H1 (cell line): Measurements from ENCODE around the gene DOC2A. TPM values are rescaled to one million over a fixed set of nuclear protein-coding genes. Genes with fewer than 3 reads are reported as not detected.

Source experiments
- CTCF ChIA-PET: fragments of 300-600 bp; sonication (Branson Sonifier 250); formaldehyde crosslinking; loops from one replicate; lab custom pipeline; 2021; ENCODE audit not compliant: partially characterized antibody; lab: Charles Lee
- POLR2A ChIA-PET: fragments of 300-600 bp; sonication (Branson Sonifier 250); formaldehyde crosslinking; loops from one replicate; lab custom pipeline; 2021; ENCODE audit warnings: inconsistent platforms; ENCODE audit not compliant: partially characterized antibody; lab: Charles Lee
- DNase-seq, 2 experiments: peaks; one replicate each; pipeline versions ENCODE4 v3.0.0 to v3.0.0-alpha.2; 2010 to 2022; ENCODE audit warnings: low spot score in 2 of 2, low read depth in 1 of 2, mixed read lengths in 1 of 2
- FAIRE-seq: peaks from 2 replicates; lab custom pipeline; 2011; peaks lifted over from hg19 to GRCh38; lab: Jason Lieb, UNC
- H2AFZ ChIP-seq: 2 replicates; pipeline ENCODE4 v1.8.1; 2012; ENCODE audit warnings: low read length, inconsistent platforms
- H2AK5ac ChIP-seq: 2 replicates; pipeline ENCODE4 v1.6.1; 2013; ENCODE audit warnings: low read depth, low read length
- H2BK120ac ChIP-seq: replicated peaks from 2 replicates; pipeline ENCODE3; 2013; ENCODE audit warnings: low read depth, low read length, inconsistent platforms
- H2BK12ac ChIP-seq: 2 replicates; pipeline ENCODE4 v1.6.1; 2013; ENCODE audit warnings: low read depth, low read length
- H2BK15ac ChIP-seq: 2 replicates; pipeline ENCODE4 v1.6.1; 2013; ENCODE audit warnings: low read length
- H2BK20ac ChIP-seq: 2 replicates; pipeline ENCODE4 v1.6.1; 2013; ENCODE audit warnings: low read length
- H2BK5ac ChIP-seq: 2 replicates; pipeline ENCODE4 v1.6.1; 2013; ENCODE audit warnings: low read depth, low read length
- H3K14ac ChIP-seq: 2 replicates; pipeline ENCODE4 v1.6.1; 2013; ENCODE audit warnings: inconsistent platforms; ENCODE audit not compliant: insufficient read length
- H3K18ac ChIP-seq: 2 replicates; pipeline ENCODE4 v1.6.1; 2013; ENCODE audit warnings: low read length; ENCODE audit errors: extremely low read depth
- H3K23ac ChIP-seq: 2 replicates; pipeline ENCODE4 v1.6.1; 2013; ENCODE audit warnings: inconsistent platforms; ENCODE audit not compliant: insufficient read length
- H3K23me2 ChIP-seq: 2 replicates; pipeline ENCODE4 v1.6.1; 2013; ENCODE audit warnings: low read depth, low read length
- H3K27ac ChIP-seq: 2 replicates; pipeline ENCODE4 v1.6.1; 2011; ENCODE audit warnings: low read depth, low read length, inconsistent platforms
- H3K27me3 ChIP-seq, 4 experiments: replicated peaks in 1 of 4; 1 replicate in 1 of 4; 2 replicates in 3 of 4; pipeline versions ENCODE4 v1.6.1 to v1.8.1; 2011 to 2013; ENCODE audit warnings: low read length in 3 of 4, mild to moderate bottlenecking in 3 of 4, inconsistent platforms in 2 of 4, mixed read lengths in 2 of 4, moderate library complexity in 1 of 4; ENCODE audit not compliant: control insufficient read depth in 3 of 4, insufficient read depth in 3 of 4; ENCODE audit errors: extremely low read depth in 1 of 4
- H3K36me3 ChIP-seq, 4 experiments: 2 replicates each; pipeline versions ENCODE4 v1.6.1 to v1.8.1; 2011 to 2013; ENCODE audit warnings: mild to moderate bottlenecking in 4 of 4, low read length in 3 of 4, moderate library complexity in 2 of 4, control low read depth in 1 of 4, inconsistent platforms in 1 of 4; ENCODE audit not compliant: insufficient read depth in 4 of 4, control insufficient read depth in 2 of 4
- H3K4ac ChIP-seq: replicated peaks from 2 replicates; pipeline ENCODE3; 2013; ENCODE audit warnings: low read length, low read depth, mixed read lengths, inconsistent platforms; ENCODE audit not compliant: insufficient read length
- H3K4me1 ChIP-seq, 4 experiments: replicated peaks in 1 of 4; 1 replicate in 1 of 4; 2 replicates in 3 of 4; pipeline versions ENCODE4 v1.6.1 to v1.8.1; 2011 to 2013; ENCODE audit warnings: low read length in 3 of 4, inconsistent platforms in 2 of 4, mixed read lengths in 1 of 4; ENCODE audit not compliant: insufficient read depth in 4 of 4, control insufficient read depth in 3 of 4
- H3K4me2 ChIP-seq, 2 experiments: 2 replicates each; pipeline versions ENCODE4 v1.6.1 to v1.8.1; 2011 to 2013; ENCODE audit warnings: low read depth in 2 of 2, low read length in 2 of 2, control low read depth in 1 of 2, inconsistent platforms in 1 of 2, mild to moderate bottlenecking in 1 of 2; ENCODE audit not compliant: insufficient read depth in 1 of 2
- H3K4me3 ChIP-seq, 4 experiments: fragments of 200-600, 300-600 bp in 1 of 4; sonication (generic), shearing (Covaris generic), sonication (Bioruptor Twin) in 1 of 4; 2 replicates each; pipeline versions ENCODE4 v1.5.1 to v1.8.1; 2011 to 2016; ENCODE audit warnings: low read length in 4 of 4, low read depth in 3 of 4, control low read depth in 2 of 4, inconsistent platforms in 2 of 4, mild to moderate bottlenecking in 2 of 4, mixed read lengths in 1 of 4, moderate library complexity in 1 of 4; ENCODE audit not compliant: insufficient read depth in 2 of 4; ENCODE audit errors: extremely low read depth in 1 of 4
- H3K56ac ChIP-seq: replicated peaks from 2 replicates; pipeline ENCODE3; 2013; ENCODE audit warnings: low read depth, mild to moderate bottlenecking, mixed read lengths, low read length, inconsistent platforms; ENCODE audit not compliant: insufficient read length
- H3K79me1 ChIP-seq: 2 replicates; pipeline ENCODE4 v1.6.1; 2013; ENCODE audit warnings: low read depth, low read length, control low read depth
- H3K79me2 ChIP-seq, 2 experiments: 2 replicates each; pipeline versions ENCODE4 v1.6.1 to v1.8.1; 2012 to 2013; ENCODE audit warnings: low read length in 2 of 2, mild to moderate bottlenecking in 2 of 2, inconsistent platforms in 1 of 2; ENCODE audit not compliant: insufficient read depth in 2 of 2, control insufficient read depth in 1 of 2
- H3K9ac ChIP-seq, 4 experiments: replicated peaks in 1 of 4; 1 replicate in 1 of 4; 2 replicates in 3 of 4; pipeline versions ENCODE4 v1.6.1 to v1.8.1; 2011 to 2013; ENCODE audit warnings: low read depth in 3 of 4, low read length in 3 of 4, control low read depth in 2 of 4, mild to moderate bottlenecking in 2 of 4, moderate library complexity in 2 of 4, inconsistent platforms in 1 of 4; ENCODE audit errors: extremely low read depth in 1 of 4
- H3K9me3 ChIP-seq, 2 experiments: 2 replicates each; pipeline versions ENCODE4 v1.6.1 to v1.8.1; 2012 to 2013; ENCODE audit warnings: mild to moderate bottlenecking in 2 of 2, moderate library complexity in 2 of 2, control low read depth in 1 of 2, inconsistent platforms in 1 of 2, low read depth in 1 of 2, low read length in 1 of 2, mixed read lengths in 1 of 2; ENCODE audit not compliant: insufficient read depth in 2 of 2
- H4K20me1 ChIP-seq, 2 experiments: replicated peaks in 1 of 2; 2 replicates each; pipeline versions ENCODE3 to v1.8.1; 2011 to 2013; ENCODE audit warnings: inconsistent platforms in 2 of 2, low read length in 2 of 2, mild to moderate bottlenecking in 1 of 2; ENCODE audit not compliant: insufficient read depth in 2 of 2, control insufficient read depth in 1 of 2
- H4K5ac ChIP-seq: 2 replicates; pipeline ENCODE4 v1.6.1; 2013; ENCODE audit warnings: low read length, low read depth, mixed read lengths, inconsistent platforms; ENCODE audit not compliant: insufficient read length
- H4K8ac ChIP-seq: 2 replicates; pipeline ENCODE4 v1.8.0; 2013; ENCODE audit warnings: mild to moderate bottlenecking, moderate library complexity, low read length, inconsistent platforms; ENCODE audit not compliant: insufficient read depth; ENCODE audit errors: extremely low read depth
- H4K91ac ChIP-seq: replicated peaks from 2 replicates; pipeline ENCODE3; 2013; ENCODE audit warnings: low read length, mixed read lengths, inconsistent platforms; ENCODE audit not compliant: insufficient read length
- BACH1 ChIP-seq: IDR thresholded peaks from 2 replicates; pipeline ENCODE4 v1.6.1; 2012; ENCODE audit warnings: low read length, improper control_type of control experiment
- CBX5 ChIP-seq: fragments of 300-800, 300-1000 bp; sonication (generic); IDR thresholded peaks from 2 replicates; pipeline ENCODE4 v1.7.1; 2016; ENCODE audit warnings: antibody characterized with exemption, low read length, low read depth
- CBX8 ChIP-seq: fragments of 300-800, 300-1000 bp; sonication (generic); IDR thresholded peaks from 2 replicates; pipeline ENCODE4 v1.7.1; 2016; ENCODE audit warnings: low read depth, low read length, borderline replicate concordance
- CEBPB ChIP-seq: IDR thresholded peaks from 2 replicates; pipeline ENCODE4 v1.6.1; 2012; ENCODE audit warnings: low read depth, low read length
- EGR1 ChIP-seq: IDR thresholded peaks from 2 replicates; pipeline ENCODE4 v1.6.1; 2011; ENCODE audit warnings: low read depth, low read length, borderline replicate concordance
- EP300 ChIP-seq, 2 experiments: IDR thresholded peaks; 1 replicate in 1 of 2; 2 replicates in 1 of 2; pipeline ENCODE4 v1.6.1; 2011 to 2012; ENCODE audit warnings: low read depth in 2 of 2, low read length in 2 of 2, mild to moderate bottlenecking in 2 of 2, borderline replicate concordance in 1 of 2, inconsistent platforms in 1 of 2, moderate library complexity in 1 of 2
- HDAC2 ChIP-seq, 2 experiments: fragments of 300-600 bp in 1 of 2; sonication (generic) in 1 of 2; IDR thresholded peaks; 2 replicates each; pipeline ENCODE4 v1.6.1; 2011 to 2012; ENCODE audit warnings: low read depth in 2 of 2, low read length in 2 of 2, mild to moderate bottlenecking in 2 of 2, moderate library complexity in 2 of 2, borderline replicate concordance in 1 of 2, inconsistent platforms in 1 of 2
- NANOG ChIP-seq: IDR thresholded peaks from 2 replicates; pipeline ENCODE4 v1.6.1; 2011; ENCODE audit warnings: low read length, low read depth, mild to moderate bottlenecking, inconsistent platforms; ENCODE audit not compliant: insufficient read depth, poor library complexity, severe bottlenecking
- PHF8 ChIP-seq: fragments of 200-600 bp; sonication (generic); conservative IDR thresholded peaks from 2 replicates; pipeline ENCODE4 v1.7.1; 2012; ENCODE audit warnings: low read depth, mild to moderate bottlenecking, inconsistent platforms, low read length, moderate library complexity
- SIRT6 ChIP-seq: IDR thresholded peaks from one replicate; pipeline ENCODE4 v1.7.1; 2012; ENCODE audit warnings: low read length, inconsistent platforms
- SIX5 ChIP-seq: IDR thresholded peaks from 2 replicates; pipeline ENCODE4 v1.6.1; 2011; ENCODE audit warnings: mild to moderate bottlenecking, low read depth, low read length
- SP1 ChIP-seq: IDR thresholded peaks from 2 replicates; pipeline ENCODE4 v1.6.1; 2011; ENCODE audit warnings: low read depth, low read length
- WGBS, 2 experiments: shearing (Covaris generic) in 1 of 2; methylation state at CpG; one replicate each; pipeline versions ENCODE4 v1.1.6 to v1.1.7; 2013 to 2015; ENCODE audit warnings: low lambda C conversion rate in 2 of 2, mixed read lengths in 2 of 2, inconsistent platforms in 1 of 2, low coverage in 1 of 2, missing lambda C conversion rate in 1 of 2; ENCODE audit not compliant: insufficient replicate concordance in 2 of 2, insufficient coverage in 1 of 2, insufficient read length in 1 of 2; ENCODE audit errors: extremely low coverage in 1 of 2, missing lambda C conversion rate in 1 of 2; 5-methylcytosine and 5-hydroxymethylcytosine counted together
- polyA plus RNA-seq, 7 experiments: library from polyadenylated mRNA; depleted of rRNA in 3 of 7; stranded (reverse) in 5 of 7; unstranded in 2 of 7; fragments of >200 nt in 5 of 7; fragments of 200-250 nt in 2 of 7; gene quantifications; 1 replicate in 5 of 7; 2 replicates in 1 of 7; 4 replicates in 1 of 7; pipeline versions ENCODE4 v1.2.1 to v1.2.3, GENCODE V29; 2011 to 2013; ENCODE audit warnings: missing spikeins in 2 of 7, mixed read lengths in 2 of 7
- total RNA-seq: library from RNA; stranded (reverse); fragmentation: NEBNext Ultra II Directional; extraction: Animal tissue kit (Norgen Biotek cat#: 25700); gene quantifications from 2 replicates; pipeline ENCODE4 v1.2.1, GENCODE V29; 2021
- TF ChIP-seq, protein P1 (sequence below): IDR thresholded peaks from 2 replicates; pipeline ENCODE4 v1.6.1; 2011; ENCODE audit warnings: low read length, improper control_type of control experiment

Gene DOC2A
- total and polyA plus RNA-seq, 2 of the 8 experiments (the other 6 are each of a cell fraction or from before 2014, with no cell fraction given), result 13.9 to 20.7 TPM

DNA sequence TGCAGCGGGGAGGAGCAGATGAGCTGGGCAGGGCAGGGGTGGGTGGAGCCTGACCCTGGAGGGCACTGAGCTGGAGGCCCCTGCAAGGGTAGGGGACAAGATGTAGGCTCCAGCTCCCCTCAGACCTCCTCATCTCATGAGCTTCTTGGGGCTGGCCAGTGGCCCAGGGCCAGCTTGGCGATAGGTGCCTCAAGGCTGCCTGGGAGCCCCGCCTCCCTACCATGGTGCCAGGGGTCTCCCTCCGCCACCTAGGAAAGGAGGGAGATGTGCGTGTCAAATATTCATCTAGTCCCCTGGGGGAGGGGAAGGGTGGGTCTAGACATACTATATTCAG is 19.3 kb downstream of the DOC2A start:
- H3K4me3 ChIP-seq, result no peak overlapping the region
- no peak overlapping the region for H4K91ac ChIP-seq
- H2AFZ ChIP-seq, result no peak overlapping the region
- H3K27me3 ChIP-seq, result no peaks in the 10 kb centered on the region
- no peak overlapping the region for H4K8ac ChIP-seq
- no peaks in the 10 kb centered on the region for H3K9me3 ChIP-seq
- H3K4me2 ChIP-seq, result no peak overlapping the region
- no peak overlapping the region for H4K5ac ChIP-seq
- H2AK5ac ChIP-seq, result no peak overlapping the region
- WGBS, 2 experiments, result 100% methylated on average over 5 of the region's 5 CpGs; no CpG with 5 or more reads in 1 of the 2 experiments
- ChIA-PET POLR2A (interaction anchor here (0.6 to 3.4 kb wide), 4 partner anchors 10 to 19 kb away, joined by 3 to 12 read pairs (median 3); partner anchors contain the start of gene TAOK2), CTCF (interaction anchor here (0.6 to 1.1 kb wide), 3 partner anchors 40 to 152 kb away, joined by 3 read pairs; no protein-coding TSS in a partner anchor)
- no peak overlapping the region for H3K4ac ChIP-seq
- H3K14ac ChIP-seq, result no peak overlapping the region
- no peak overlapping the region for H3K23ac ChIP-seq
- H2BK20ac ChIP-seq, result no peak overlapping the region
- H4K20me1 ChIP-seq, result no peaks in the 10 kb centered on the region
- no peak overlapping the region for H2BK5ac ChIP-seq
- H3K79me2 ChIP-seq, result peaks cover 0 to under 1% of the 10 kb centered on the region in 2 experiments; a peak in 1 of 4 replicates
- H3K23me2 ChIP-seq, result peaks cover 6% of the 10 kb centered on the region; the same call in 1 of the 2 replicates
- no peak for FAIRE-seq
- no peak overlapping the region for H3K56ac ChIP-seq
- H2BK12ac ChIP-seq, result no peak overlapping the region
- H3K79me1 ChIP-seq, result 0 out of 2 replicates have a peak, but pooled peaks cover under 1% of the 10 kb centered on the region
- H3K9ac ChIP-seq, result no peak overlapping the region
- H3K36me3 ChIP-seq, result peaks cover 2 to 33% (median 13%) of the 10 kb centered on the region in 4 experiments; a peak in 7 of 8 replicates
- H3K4me1 ChIP-seq, result peaks cover 0 to 8% (median 1%) of the 10 kb centered on the region in 4 experiments; a peak in 3 of 7 replicates
- H3K27ac ChIP-seq, result no peak overlapping the region
- H3K18ac ChIP-seq, result no peak overlapping the region
- no peak for DNase-seq
- no peak overlapping the region for H2BK15ac ChIP-seq
- no peak overlapping the region for H2BK120ac ChIP-seq
- TF ChIP-seq SP1, result no peak
- TF ChIP-seq EP300 (IDR thresholded peaks at IDR 0.05; ENCODE audit: borderline replicate concordance in 1 of 2, low read depth in 2 of 2, low read length in 2 of 2), result no peak
- no peak for TF ChIP-seq CBX5
- TF ChIP-seq CEBPB, result no peak
- no peak for TF ChIP-seq BACH1
- TF ChIP-seq SIRT6, result no peak
- no peak for TF ChIP-seq SIX5
- TF ChIP-seq NANOG, result no peak
- no peak for TF ChIP-seq PHF8
- no peak for TF ChIP-seq CBX8
- no peak for TF ChIP-seq EGR1
- TF ChIP-seq, protein P1, sequence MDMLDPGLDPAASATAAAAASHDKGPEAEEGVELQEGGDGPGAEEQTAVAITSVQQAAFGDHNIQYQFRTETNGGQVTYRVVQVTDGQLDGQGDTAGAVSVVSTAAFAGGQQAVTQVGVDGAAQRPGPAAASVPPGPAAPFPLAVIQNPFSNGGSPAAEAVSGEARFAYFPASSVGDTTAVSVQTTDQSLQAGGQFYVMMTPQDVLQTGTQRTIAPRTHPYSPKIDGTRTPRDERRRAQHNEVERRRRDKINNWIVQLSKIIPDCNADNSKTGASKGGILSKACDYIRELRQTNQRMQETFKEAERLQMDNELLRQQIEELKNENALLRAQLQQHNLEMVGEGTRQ, result no peak
- no peak for TF ChIP-seq HDAC2 (IDR thresholded peaks at IDR 0.05; ENCODE audit: borderline replicate concordance in 1 of 2, low read depth in 2 of 2, low read length in 2 of 2)
